NCI-H2171 treated with DMSO at 0.1 percent for 48 hours (cell line): ENCODE results near the gene IGSF3.

Experiments
- DNase-seq: peaks from one replicate; lab custom pipeline; 2025; lab: John Stamatoyannopoulos, UW

IGSF3 gene

DNA sequence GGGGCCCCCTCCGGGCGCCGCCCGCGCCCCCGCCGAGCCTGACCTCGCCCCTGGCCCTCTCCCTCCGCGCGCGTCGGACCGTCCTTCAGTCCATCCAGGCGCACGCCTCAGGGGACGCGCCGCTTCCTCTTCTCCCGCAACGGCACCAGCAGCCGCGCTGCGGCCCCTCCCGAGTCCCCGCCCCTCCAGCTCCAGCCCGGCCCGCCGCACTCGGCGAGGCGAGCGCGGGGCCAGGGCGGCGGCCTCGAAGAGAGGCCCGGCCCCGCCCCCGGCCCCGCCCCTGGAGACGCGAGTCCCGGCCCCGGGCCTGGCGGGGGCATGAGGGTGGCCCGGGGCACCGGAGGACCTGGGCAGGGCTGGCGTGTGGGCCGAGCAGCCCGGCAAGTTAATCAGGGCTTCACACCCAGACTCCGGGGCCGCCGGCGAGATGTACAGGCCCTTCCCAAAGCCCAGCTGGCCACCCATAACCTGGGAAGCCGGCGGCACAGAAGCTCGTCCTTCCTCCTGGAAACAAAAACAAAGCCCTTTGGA lies at the start of gene IGSF3:
TSS of gene IGSF3 (minus strand) at position 159 of the 531 bp plus-strand sequence. CDS start 1,407 bp downstream, outside the sequence.
- DNase-seq = peak; percentile 34

DNA sequence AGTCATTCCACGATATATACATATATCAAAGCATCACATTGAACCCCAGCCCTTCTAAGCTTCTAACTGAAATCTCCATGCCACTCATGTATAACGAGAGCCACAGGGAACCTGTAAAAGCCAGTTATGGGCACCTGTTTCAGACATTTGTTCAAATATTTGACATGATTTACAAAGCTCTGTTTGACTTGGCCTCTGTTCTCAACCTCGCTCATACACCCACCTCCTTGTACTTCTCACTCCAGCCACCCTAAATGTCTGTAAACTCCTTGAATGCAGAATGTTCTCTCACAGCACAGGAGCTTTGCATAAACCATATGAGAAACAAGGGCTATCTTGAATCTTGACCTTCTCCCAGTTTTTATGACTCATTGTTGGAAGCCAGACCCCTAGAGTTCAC lies 49.8 kb upstream of the IGSF3 start:
- DNase-seq = no peak

DNA sequence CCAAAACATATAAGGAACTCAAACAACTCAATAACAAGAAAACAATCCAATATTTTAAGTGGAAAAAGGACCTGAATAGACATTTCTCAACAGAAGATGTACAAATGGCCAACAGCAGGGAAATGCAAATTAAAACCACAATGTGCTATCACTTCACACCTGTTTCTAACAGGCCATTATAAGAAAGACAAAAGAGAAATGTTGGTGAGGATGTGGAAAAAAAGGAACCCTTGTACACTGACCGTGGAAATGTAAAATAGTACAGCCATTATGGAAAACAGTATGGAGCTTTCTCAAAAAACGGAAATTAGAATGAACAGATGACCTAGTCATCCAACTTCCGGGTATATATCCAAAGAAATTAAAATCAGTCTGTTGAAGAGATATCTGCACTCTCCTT lies 48.9 kb upstream of the IGSF3 start:
- DNase-seq = no peak

DNA sequence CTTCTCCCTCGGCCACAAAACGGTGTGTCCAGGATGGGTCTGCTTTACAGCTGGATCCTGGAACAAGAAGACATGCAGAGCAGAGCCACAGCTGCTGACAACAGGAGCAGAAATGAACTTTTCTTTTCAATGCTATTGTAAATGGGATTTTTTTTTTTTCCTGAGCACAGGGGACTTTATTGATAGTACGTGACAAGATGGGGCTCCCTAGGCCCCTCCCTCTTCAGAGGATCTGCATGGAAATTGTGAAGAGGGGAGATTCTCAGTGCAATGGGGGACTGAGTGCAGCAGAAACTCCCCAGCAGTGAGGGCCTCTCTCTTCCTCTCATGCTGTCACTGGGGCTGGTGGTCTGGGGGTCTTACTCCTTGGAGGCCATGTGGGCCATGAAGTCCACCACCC lies 45.9 kb upstream of the IGSF3 start:
- DNase-seq = no peak

DNA sequence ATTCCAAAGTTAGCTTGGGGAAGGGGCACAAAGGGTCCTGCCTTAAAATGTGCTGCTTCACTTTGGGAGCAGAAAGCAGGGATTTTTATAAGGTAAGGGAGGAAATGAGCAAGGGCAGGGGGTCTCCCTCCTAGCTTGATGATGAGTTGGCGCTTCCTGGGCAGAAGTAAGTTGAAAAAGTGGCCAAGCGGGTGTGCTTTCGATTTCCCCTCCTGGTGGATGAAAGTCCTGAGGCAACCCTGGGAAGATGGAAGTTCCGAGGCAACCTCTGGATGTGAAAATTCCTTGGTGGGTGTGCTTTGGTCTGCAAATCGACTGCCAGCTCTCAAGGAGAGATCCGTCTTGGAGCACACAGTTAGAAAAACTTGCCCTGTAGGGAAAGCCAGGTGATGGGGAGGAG lies 45.0 kb upstream of the IGSF3 start:
- DNase-seq = no peak

DNA sequence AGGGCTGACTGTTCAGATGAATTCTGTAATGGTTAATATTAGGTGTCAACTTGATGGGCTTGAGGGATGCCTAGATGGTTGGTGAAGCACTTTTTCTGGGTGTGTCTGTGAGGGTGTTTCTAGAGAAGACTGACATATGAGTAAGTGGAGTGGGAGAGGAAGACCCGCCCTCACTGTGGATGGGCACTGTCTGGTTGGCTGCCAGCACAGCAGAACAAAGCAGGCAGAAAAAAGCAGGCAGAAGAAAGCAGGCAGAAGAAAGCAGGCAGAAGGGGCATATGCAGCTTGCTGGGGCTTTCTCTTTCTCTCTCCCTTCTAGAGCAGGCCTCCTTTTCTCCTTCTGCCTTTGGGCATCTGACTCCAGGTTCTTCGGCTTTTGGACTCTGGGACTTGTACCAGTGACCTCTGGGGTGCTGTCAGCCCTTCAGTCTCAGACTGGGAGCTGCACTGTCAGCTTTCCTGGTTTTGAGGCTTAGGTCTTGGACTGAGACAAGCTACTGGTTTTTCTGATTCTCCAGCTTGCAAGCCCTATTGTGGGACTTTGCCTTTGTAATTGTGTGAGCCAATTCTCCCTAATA lies 43.8 kb upstream of the IGSF3 start:
- DNase-seq = peak; percentile 76

DNA sequence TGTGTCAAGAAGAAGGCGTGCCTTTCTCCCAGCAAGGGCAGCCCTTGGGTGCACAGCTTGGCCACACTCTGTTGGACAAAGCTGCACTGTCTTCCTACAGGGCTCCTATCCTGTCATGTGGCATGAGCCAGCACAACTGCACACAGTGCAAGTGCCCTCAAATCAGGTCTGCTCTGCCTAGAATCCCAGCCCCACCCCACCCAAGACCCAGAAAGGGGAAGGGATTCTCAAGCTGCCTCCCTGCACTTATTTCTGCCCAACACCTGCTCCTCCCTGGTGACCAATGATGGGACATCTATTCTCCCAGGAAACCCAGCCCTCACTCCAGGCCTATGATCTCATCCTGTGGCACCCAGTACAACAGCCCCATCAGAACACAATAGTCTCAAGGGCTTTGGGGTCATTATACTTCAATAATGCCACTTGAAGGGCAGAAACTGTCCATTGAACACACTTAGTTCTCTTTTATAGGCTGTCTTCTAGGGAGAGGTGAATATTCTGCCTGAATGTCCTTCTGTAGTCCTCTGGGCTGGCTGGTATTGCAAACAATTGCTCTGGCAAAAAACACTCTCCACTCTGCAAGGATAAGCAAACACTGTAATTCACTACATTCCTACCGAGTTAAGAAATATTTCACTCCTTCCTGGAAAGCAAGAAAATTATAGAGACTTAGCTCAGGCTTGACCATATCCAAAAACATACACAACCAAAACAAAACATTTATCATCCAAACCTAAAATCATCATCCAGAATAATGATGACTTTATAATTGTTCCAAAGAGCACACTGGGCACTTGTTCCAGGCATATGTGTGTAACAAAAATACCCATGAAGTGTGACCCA lies 43.1 kb upstream of the IGSF3 start:
- DNase-seq = no peak

DNA sequence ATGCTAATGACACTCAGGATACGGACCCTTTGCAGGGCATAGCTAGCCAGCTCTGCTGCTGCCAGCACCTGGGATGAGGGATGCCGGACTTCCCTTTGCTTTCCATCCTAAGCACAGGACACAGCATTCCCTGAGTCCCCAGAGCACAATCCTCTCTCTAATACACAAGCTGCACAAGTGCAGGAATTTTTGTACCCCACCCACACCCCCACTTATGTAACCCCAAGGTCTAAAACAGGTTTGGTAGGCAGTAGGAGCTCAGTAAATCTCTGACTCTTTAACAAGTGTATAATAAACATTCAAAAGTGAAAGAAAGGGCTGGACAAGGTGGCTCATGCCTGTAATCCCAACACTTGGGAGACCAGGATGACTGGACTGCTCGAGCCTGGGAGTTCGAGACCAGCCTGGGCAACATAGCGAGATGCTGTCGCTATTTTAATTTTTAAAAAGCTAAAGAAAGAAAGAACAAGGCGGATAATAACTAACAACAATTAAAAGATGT lies 42.2 kb upstream of the IGSF3 start:
- DNase-seq = no peak

DNA sequence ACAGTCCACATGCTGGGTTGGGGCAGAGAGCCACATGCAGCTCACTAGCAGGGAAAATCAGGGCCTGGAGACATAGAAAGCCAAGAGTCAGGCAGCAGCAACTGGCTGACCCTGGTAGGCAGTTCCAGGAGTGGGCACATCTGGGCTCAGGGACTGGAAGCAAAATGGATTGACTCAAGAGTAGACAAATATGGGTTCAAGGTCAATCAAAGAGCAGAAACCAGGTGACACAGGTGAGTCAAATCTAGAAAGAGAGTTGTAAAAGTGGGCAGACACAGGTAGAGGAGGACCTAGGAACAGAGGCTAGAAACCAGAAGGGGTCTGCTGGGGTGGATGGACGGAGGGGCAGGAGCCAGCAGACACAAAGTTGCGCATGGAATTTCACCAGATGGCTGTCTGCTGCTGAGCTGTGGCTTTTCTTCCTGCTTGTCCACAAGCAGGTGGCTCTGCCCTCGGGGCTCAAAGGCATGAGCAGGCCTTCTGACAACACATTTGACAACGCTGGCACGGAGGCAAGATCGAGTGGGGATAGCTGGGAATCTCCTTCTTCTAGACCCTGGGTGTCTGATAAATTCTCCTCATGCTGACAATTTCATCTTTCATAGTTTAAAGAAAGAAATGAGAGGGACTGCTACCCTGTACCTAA lies 40.8 kb upstream of the IGSF3 start:
- no peak for DNase-seq

DNA sequence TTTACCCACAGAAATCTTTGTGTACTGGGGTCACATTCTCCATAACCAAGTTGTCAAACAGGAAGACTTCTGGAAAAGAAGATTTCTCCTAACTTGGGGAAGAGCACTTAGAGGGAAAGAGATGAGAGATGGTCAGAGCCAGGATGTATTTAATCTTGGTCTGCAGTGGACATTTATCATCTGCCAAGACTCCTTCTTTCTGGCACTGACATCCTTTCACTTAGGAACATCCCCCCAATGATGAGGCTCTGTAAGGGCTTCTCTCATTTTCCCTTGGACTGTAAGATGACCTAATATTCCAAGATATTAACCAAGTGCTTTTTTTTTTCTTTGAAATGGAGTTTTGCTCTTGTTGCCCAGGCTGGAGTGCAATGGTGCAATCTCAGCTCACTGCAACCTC lies 39.3 kb upstream of the IGSF3 start:
- DNase-seq = no peak

DNA sequence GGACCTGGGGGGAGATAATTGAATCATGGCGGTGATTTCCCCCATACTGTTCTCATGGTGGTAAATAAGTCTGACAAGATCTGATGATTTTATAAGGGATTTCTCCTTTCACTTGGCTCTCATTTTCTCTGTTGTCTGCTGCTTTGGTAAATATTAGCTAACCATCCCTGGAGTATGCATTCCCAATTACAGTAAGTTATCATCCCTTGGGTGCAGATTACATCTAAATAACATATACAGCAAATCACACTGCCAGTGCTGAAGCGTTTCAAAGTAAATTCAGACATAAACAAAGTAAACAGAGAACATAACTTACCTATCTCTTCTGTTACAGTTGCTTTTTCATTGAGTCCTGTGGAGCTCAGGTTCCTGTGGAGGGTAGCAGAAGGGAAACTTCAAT lies 38.6 kb upstream of the IGSF3 start:
- DNase-seq = no peak

DNA sequence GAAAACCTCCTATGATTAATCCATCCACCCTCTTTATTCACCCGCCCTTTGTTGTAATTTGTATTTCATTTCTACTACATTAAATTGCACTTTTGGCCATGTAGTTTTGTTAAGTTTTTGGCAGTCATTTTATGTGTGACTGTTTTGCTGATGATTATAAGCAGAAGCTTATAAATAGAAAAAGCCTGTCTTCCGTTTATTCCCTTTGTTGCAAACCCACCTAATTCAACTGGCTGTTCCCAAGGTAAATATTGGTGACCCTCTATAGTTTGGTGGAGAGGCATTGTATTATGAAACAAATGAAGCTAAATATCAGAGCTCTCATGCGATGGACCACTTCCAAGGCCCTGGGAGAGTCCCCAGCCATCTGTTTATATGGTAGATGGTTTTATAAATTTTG lies 36.7 kb upstream of the IGSF3 start:
- DNase-seq = no peak

DNA sequence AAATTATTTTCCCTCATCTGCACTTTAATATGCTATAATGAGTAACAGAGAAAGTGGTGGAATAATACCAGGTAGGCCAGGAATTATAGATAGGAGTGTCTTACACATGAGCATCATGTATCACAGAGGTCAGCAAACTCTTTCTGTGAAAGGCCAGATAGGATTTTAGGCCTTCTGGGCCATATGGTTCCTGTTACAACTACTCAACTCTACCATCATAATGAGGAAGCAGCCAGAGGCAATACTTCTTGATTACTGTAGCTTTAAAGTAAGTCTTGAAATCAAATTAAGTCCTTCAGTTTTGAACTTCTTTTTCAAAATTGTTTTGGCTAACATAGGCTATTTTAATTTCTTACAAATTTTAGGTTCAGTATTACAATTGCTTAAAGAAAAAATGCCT lies 32.1 kb upstream of the IGSF3 start:
- DNase-seq = no peak

DNA sequence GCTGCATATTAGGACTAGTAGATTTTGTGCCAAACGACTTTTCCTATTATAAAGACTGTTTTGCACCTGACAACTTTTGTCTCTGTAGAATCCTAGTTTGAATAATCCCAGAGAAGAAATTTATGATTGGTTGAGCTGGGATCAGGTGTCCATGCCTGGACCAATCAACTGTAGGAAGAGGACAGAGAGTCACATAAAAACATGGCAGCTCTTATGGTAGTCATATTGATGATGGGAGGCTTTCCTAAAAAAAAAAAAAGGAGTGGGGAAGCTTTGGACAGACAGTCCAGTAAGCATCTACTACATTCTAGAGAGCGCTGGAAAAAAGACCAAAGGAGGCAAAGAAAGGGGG lies 30.7 kb upstream of the IGSF3 start:
- no peak for DNase-seq

DNA sequence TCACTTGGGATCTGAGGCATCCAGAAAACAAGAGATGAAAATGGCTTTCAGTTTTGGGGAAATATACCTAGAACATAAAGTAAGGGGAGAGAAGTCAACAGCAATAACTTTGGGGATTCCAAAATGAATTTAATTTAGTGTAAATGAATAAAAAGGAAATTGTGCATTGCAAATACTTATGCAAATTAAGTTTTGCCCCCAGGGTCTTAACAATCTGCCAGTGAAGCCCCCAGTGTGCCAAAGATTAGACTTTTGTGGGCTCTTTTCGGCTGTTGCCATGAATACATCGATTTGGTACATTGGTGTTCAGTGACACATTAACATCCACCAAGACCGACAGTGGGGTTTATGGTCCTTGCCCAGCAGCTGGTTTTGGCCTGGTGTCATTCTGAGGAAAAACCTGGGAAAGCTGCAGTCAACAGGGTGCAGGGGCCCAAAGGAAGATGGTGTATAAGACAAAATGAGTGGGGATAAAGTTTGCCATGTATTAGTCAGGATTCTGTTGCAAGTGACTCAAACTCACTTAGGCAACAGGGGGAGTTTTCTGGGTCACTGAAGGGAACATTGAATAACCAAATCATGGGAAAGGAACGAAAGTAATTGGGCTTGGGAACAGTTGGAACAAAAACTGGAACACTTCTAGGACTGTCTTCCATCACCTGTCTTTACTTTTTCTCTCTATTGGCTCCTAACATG lies 30.2 kb upstream of the IGSF3 start:
- no peak for DNase-seq

DNA sequence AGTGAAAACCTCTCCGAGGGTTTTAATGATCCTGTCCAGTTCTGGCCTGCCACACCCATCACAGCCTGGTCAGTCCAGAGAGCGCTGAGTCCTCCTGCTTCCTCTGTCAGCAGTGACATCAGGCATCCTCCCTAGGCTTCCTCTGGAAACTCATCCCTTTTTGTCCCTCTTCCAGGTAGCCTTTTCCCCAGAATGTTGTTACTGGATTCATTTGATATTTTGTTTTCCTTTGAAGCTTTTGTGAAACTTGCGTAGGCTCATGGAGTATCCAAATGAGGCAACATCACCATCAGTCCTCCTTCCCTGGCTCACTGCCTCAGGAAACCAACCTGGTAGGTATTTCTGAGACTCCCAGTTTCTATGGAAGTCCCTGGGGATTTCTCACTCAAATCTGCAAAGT lies 27.0 kb upstream of the IGSF3 start:
- DNase-seq = no peak

DNA sequence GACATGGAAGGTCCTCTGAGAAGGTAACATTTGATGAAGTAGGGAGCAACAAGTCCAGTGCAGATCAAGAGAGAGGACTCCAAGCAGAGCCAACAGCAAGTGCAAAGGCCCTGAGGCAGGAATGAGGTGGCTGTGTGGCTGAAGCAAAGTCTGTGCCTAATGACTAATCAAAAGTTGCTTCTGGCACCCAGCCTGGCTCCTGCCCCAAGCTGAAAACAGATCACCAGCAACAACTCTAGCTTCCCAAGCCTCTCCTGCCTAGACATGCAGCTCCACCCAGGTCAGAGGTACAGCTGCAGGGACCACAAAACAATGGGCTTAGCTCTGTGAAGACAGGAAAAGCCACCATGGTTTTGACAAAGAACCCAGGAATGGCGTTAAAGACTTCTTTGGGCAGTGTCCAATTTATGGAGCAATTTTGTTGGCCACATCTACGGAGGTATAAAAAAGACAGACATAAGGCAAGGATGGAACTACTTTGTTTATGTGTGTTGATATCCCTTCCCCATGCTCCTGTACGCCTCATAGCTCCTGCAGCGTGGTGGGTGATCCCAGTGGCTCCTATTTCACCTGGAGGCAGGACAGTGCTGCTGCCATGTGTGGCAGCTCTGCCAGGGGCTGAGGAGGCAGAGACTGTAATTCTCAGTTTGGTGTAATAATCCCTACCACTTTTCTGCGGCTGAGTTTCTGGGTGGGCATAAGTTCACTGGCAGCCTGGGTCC lies 26.4 kb upstream of the IGSF3 start:
- DNase-seq = peak; percentile 13

DNA sequence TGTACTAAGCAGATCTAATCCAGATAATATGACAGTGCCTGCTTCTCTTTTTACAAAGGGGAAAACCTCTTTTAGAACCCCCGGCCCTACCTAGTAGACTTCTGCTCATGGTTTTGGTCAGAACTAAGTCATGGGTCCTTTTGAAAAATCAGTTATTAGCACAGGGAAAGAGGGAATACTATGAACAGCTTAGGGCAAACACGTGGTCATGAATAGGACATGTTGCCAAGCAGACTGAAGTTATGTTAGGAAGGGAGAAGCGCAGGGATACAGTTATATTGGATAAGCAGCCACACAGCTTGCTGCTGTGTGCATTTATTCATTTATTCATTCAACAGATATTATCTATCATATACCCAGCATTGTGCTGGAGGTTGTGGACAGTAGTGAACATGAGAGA lies 25.3 kb upstream of the IGSF3 start:
- no peak for DNase-seq

DNA sequence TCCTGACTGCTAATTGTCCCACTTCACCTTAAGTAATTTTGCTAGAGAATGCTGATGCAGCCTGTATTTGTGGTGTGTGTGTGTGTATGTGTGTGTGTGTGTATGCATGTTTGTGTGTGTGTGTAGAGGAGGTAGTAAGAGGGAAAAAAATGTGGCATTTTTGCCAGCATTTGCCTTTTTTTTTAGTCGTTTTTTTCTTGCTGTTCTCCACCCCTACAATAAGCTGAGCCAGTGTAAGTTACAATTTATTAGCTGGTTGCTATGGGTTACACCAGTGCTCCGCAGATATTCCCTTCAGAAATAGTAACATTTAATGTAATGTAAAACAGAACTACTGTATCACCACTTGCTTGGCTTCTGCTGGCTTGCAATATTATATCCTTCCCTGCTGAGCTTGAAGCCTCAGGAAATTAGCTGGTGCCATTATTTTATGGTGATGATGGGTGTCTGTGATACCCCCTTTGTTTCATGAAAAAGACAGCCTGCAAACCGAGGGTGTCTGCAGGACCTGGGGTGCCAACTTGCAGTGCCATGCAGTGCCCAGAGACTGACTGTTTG lies 23.4 kb upstream of the IGSF3 start:
- peak; percentile 55 for DNase-seq

DNA sequence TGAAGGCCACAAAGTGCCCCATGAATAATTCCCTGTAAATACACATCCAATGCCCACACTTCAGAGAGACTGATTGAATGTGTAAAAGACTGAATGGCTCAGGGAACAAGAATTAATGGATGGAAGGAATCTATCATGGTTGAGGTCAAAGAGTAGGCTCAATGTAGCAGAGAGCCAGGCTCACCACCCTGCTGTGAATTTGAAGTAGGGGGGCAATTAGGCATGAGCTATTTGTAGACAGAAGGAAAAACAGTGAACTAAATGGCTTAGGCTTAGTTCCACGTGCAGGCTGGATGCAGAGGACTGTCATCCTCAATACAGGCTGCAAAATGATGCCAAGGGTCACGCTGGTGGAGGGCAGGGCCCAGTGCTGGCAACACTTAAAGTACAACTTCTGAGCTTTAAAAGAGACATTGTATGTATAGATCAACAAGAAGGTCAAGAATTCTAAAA lies 22.9 kb upstream of the IGSF3 start:
- DNase-seq = no peak

DNA sequence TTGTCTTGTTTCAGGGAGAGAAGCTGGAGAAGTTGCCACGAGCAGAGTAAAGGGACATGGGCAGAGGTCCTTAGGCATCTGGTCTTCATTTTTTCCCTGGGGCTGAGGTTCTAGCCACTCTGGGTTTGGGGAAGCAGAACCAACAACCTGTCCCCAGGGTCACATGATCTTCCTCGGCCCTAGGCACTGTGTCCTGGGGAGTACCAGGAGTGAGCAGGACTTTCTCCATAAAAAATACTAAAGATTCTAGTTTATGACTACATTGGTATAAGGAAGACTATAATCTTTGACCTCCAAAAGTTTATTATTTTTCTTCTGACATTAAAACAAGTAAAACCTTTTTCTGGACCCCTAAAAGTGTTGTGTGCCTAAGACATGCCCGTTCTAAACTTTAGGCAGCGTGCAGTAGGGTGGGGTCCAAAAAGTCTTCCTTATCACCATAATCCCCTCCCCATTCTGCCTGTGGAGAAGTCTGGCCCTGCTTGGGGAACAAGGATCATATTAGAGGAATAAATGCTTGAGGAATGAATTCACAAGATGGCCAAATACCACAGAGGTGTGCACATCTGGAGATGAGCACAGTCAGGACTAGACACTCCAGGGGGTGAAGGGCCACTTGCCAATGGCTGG lies 19.3 kb upstream of the IGSF3 start:
- DNase-seq = no peak
